PC-3 (cell line): Measurements from ENCODE around the gene FBLN5.

Experiments
- CTCF ChIP-seq: fragments of 300-600 bp; sonication (generic); conservative IDR thresholded peaks from 2 replicates; pipeline ENCODE4 v1.5.1; 2017; ENCODE audit warnings: antibody characterized with exemption, low read depth, mild to moderate bottlenecking, low read length
- EZH2 ChIP-seq: fragments of 300-600 bp; sonication (generic); IDR thresholded peaks from one replicate; pipeline ENCODE4 v1.6.1; 2017; ENCODE audit warnings: antibody characterized with exemption, mild to moderate bottlenecking, low read length; ENCODE audit not compliant: unreplicated experiment
- EZH2phosphoT487 ChIP-seq: fragments of 300-600 bp; sonication (generic); IDR thresholded peaks from 2 replicates; pipeline ENCODE4 v1.6.1; 2018; ENCODE audit warnings: mild to moderate bottlenecking, antibody characterized with exemption, low read length, borderline replicate concordance

- no peak for TF ChIP-seq CTCF
- TF ChIP-seq EZH2, result no peak
- no peak for TF ChIP-seq EZH2phosphoT487
Measured at GRCh38 chr14:91883753-91884152, 63.7 kb downstream of the FBLN5 start.
